ENCODE data around the gene NRG2.

The NRG2 gene

DNA sequence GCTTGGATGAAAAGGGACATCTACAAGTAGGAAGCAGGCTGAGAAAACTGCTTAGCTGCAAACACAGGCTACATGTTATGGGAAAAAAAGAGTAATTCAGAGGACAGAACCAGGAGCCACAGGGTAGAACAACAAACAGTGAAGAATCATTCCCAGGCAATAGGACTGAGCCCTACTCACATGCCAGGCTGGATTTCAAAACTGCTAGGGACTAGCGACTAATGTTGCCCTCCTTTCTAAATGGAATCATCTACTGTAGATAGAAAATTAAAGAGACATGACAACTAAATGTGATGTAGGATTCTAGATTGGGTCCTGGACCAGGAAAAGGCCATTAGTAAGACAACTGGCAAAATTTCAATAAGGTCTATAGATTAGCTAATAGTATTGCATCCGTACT lies 15.3 kb downstream of the NRG2 start:
- no peaks in the 10 kb centered on the region for H3K27me3 ChIP-seq (ENCODE audit: control insufficient read depth in 2 of 2, insufficient read depth in 2 of 2, low read length in 2 of 2)
- no peak overlapping the region for H3K9ac ChIP-seq (ENCODE audit: low read depth in 1 of 2, low read length in 2 of 2)
- H3K36me3 ChIP-seq (ENCODE audit: control insufficient read depth in 2 of 2, insufficient read depth in 2 of 2, low read length in 2 of 2): no peaks in the 10 kb centered on the region

DNA sequence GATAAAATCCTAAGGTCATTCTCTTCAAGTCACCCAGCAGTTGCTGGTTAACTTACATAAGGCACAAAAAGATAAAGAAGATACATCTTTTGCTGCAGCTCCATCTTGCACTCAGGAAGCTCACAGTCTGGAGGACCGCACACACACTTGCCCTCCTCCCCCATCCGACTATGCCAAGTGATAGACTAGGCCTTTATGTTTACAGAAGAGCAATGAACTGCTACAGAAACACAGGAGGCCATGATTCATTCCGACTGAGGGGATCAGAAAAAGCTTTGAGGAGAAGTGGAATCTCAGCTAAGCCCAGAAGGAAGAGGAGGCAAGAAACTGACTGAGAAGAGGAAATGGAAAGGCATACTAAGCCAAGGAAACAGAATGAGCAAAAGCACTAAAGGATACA lies 17.4 kb downstream of the NRG2 start:
- no peaks in the 10 kb centered on the region for H3K9me3 ChIP-seq (ENCODE audit: control insufficient read depth in 2 of 2, low read length in 2 of 2)
- no peaks in the 10 kb centered on the region for H3K36me3 ChIP-seq (ENCODE audit: control insufficient read depth in 2 of 2, insufficient read depth in 2 of 2, low read length in 2 of 2)
- H3K9ac ChIP-seq (ENCODE audit: low read depth in 1 of 2, low read length in 2 of 2): no peak overlapping the region
- no peaks in the 10 kb centered on the region for H3K4me1 ChIP-seq (ENCODE audit: control insufficient read depth in 2 of 2, insufficient read depth in 2 of 2, low read length in 2 of 2)
- H3K4me3 ChIP-seq (ENCODE audit: low read length in 2 of 2): no peak overlapping the region
- no peak overlapping the region for H3K27ac ChIP-seq (ENCODE audit: low read depth in 2 of 2, low read length in 2 of 2)
- H3K27me3 ChIP-seq (ENCODE audit: control insufficient read depth in 2 of 2, insufficient read depth in 2 of 2, low read length in 2 of 2): no peaks in the 10 kb centered on the region

More for the DNA sequence above, 15.3 kb downstream of the NRG2 start:
- Histone ChIP-seq H3K27ac (ENCODE audit: low read depth in 2 of 2, low read length in 2 of 2) (no peak overlapping the region), H3K4me3 (ENCODE audit: low read length in 2 of 2) (no peak overlapping the region), H3K9me3 (ENCODE audit: control insufficient read depth in 2 of 2, low read length in 2 of 2) (no peaks in the 10 kb centered on the region), H3K4me1 (ENCODE audit: control insufficient read depth in 2 of 2, insufficient read depth in 2 of 2, low read length in 2 of 2) (no peaks in the 10 kb centered on the region)

DNA sequence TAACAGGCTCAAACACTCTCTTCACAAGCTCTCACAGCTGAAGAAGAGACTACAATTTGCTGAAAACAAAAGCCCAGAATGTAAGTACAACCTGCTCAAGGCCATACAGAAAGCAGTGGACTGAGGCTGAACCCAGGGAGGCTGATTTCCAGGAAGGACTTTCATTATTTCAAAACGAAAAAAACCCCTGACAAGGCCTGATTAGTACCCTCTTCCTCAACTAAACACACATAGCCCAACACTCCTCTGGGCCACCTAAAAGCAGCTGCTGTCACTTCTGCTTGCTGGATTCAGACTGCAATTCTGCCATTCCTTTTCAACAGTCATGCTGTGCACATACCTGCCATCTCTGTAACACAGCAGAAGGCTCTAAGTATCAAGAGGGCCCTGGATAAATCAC lies 18.2 kb downstream of the NRG2 start:
- Histone ChIP-seq H3K27ac (ENCODE audit: low read depth in 2 of 2, low read length in 2 of 2) (no peak overlapping the region), H3K4me3 (ENCODE audit: low read length in 2 of 2) (no peak overlapping the region), H3K9ac (ENCODE audit: low read depth in 1 of 2, low read length in 2 of 2) (no peak overlapping the region), H3K36me3 (ENCODE audit: control insufficient read depth in 2 of 2, insufficient read depth in 2 of 2, low read length in 2 of 2) (no peaks in the 10 kb centered on the region), H3K4me1 (ENCODE audit: control insufficient read depth in 2 of 2, insufficient read depth in 2 of 2, low read length in 2 of 2) (no peaks in the 10 kb centered on the region), H3K9me3 (ENCODE audit: control insufficient read depth in 2 of 2, low read length in 2 of 2) (no peaks in the 10 kb centered on the region), H3K27me3 (ENCODE audit: control insufficient read depth in 2 of 2, insufficient read depth in 2 of 2, low read length in 2 of 2) (no peaks in the 10 kb centered on the region)

DNA sequence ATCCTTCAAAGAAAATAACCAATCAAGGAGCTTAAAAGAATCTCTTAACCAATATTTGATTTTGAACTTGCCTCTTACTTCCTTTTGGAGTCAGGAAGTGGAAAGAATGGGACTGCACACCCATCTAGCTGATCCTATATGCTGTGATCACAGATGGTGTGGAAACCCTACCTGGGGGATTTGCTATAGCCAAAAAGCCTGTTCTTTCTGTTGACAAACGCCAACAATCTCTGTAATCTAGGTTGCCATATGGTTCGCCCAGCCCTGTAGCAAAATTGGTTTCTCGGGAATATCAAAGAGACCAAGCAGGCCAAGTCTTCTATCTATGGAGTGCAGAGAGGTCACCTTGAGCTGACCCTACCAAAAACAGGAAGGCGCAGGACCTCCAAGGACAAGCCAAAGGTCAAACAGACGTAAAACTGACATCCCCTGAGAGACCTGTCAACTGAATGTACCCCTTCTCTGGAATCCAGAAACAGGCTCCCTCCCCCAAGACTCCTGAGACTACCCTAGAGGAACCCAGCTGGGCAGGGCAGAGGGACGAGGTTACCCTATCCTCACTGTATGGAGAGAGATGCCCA lies 19.4 kb downstream of the NRG2 start:
- H3K27ac ChIP-seq (ENCODE audit: low read depth in 2 of 2, low read length in 2 of 2): no peak overlapping the region
- no peaks in the 10 kb centered on the region for H3K4me1 ChIP-seq (ENCODE audit: control insufficient read depth in 2 of 2, insufficient read depth in 2 of 2, low read length in 2 of 2)
- no peaks in the 10 kb centered on the region for H3K27me3 ChIP-seq (ENCODE audit: control insufficient read depth in 2 of 2, insufficient read depth in 2 of 2, low read length in 2 of 2)
- no peak overlapping the region for H3K9ac ChIP-seq (ENCODE audit: low read depth in 1 of 2, low read length in 2 of 2)
- H3K9me3 ChIP-seq (ENCODE audit: control insufficient read depth in 2 of 2, low read length in 2 of 2): no peaks in the 10 kb centered on the region
- H3K36me3 ChIP-seq (ENCODE audit: control insufficient read depth in 2 of 2, insufficient read depth in 2 of 2, low read length in 2 of 2): no peaks in the 10 kb centered on the region
- H3K4me3 ChIP-seq (ENCODE audit: low read length in 2 of 2): no peak overlapping the region

DNA sequence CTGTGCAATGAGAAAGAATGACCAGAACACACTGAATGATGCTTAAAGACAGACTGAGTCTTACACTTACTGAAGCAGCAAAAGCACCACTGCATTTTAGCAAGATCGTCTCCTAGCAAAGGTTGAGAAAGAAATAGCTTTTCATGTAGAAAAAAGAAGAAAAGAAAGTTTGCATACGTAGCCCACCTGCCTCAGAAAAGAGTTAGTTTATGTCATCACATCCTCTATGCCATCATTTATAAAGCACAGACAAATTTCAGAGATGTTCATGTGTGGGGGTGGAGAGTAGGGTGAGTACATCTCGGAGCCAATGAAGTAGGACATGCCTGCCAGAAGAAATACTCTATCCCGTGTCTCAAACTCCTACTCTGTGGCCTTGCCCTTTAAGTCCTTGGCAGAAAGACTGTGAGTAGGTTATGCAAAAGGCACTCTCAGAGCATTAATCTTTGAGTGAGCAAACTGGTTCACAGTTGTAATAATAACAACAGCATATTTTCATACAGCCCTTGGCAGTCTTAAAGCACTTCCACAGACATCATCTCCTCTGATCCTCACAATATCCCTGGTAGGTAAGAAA lies 22.4 kb downstream of the NRG2 start:
- H3K9me3 ChIP-seq (ENCODE audit: control insufficient read depth in 2 of 2, low read length in 2 of 2): no peaks in the 10 kb centered on the region
- H3K27me3 ChIP-seq (ENCODE audit: control insufficient read depth in 2 of 2, insufficient read depth in 2 of 2, low read length in 2 of 2): peaks cover 0 to 2% of the 10 kb centered on the region in 2 donors
- no peak overlapping the region for H3K9ac ChIP-seq (ENCODE audit: low read depth in 1 of 2, low read length in 2 of 2)
- no peak overlapping the region for H3K27ac ChIP-seq (ENCODE audit: low read depth in 2 of 2, low read length in 2 of 2)
- H3K36me3 ChIP-seq (ENCODE audit: control insufficient read depth in 2 of 2, insufficient read depth in 2 of 2, low read length in 2 of 2): no peaks in the 10 kb centered on the region
- H3K4me3 ChIP-seq (ENCODE audit: low read length in 2 of 2): no peak overlapping the region
- no peaks in the 10 kb centered on the region for H3K4me1 ChIP-seq (ENCODE audit: control insufficient read depth in 2 of 2, insufficient read depth in 2 of 2, low read length in 2 of 2)

DNA sequence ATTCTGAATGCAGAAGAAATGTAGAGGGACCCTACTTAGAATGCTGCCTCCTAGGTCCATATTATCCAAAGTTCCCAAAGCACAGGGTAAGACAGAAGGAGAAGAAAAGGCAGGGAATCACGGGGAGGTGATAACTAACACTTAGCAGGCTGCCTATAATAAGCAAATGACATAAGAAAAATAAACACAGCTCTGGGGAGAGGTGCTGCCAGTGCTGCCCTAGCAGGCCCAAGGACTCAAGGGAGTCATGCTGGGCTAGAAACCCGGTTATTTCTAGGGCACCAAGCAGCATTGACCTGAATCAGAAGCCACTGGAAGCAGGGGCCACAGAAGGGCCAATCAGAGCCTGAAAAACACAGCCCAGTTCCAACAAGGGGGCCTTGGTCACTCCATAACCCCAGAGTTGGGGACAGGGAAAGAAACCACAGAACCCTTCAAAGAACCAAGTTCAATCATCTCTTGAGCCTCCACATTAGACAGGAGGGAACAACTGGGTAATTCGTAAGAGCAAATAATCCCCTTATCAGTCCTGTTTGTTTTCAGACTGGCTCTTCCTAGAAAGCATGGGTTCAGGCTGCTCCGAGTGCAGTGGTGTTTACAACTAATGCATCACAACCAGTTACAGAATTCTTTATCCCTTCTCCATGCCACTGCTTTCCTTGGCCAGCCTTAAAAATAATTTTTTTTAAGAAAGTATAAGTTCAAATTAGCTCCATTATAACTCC lies 24.0 kb downstream of the NRG2 start:
- Histone ChIP-seq H3K36me3 (ENCODE audit: control insufficient read depth in 2 of 2, insufficient read depth in 2 of 2, low read length in 2 of 2) (no peaks in the 10 kb centered on the region), H3K4me3 (ENCODE audit: low read length in 2 of 2) (no peak overlapping the region), H3K27me3 (ENCODE audit: control insufficient read depth in 2 of 2, insufficient read depth in 2 of 2, low read length in 2 of 2) (peaks cover 0 to 2% of the 10 kb centered on the region in 2 donors), H3K27ac (ENCODE audit: low read depth in 2 of 2, low read length in 2 of 2) (no peak overlapping the region), H3K9ac (ENCODE audit: low read depth in 1 of 2, low read length in 2 of 2) (no peak overlapping the region), H3K4me1 (ENCODE audit: control insufficient read depth in 2 of 2, insufficient read depth in 2 of 2, low read length in 2 of 2) (no peaks in the 10 kb centered on the region), H3K9me3 (ENCODE audit: control insufficient read depth in 2 of 2, low read length in 2 of 2) (no peaks in the 10 kb centered on the region)

DNA sequence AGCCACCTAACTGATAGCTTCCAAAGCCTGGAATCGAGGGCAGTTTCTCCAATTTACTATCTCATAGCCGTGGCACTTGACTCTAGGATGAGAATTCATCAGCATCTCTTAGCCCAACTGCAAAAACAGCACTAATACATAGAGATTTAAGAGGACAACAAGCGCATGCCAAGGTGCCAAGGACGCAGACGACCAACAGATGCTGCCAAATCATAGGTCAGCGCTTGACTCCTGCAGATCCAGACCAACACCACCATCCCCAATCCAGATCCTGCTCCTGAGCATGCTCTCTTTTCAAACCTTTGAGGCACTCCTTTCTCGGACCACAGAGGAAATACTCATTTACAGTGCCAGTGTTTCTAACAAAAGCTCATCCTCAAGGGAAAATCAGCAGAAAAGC lies 24.6 kb downstream of the NRG2 start:
- no peak overlapping the region for H3K4me3 ChIP-seq (ENCODE audit: low read length in 2 of 2)
- H3K27me3 ChIP-seq (ENCODE audit: control insufficient read depth in 2 of 2, insufficient read depth in 2 of 2, low read length in 2 of 2): peaks cover 0 to 2% of the 10 kb centered on the region in 2 donors
- H3K9me3 ChIP-seq (ENCODE audit: control insufficient read depth in 2 of 2, low read length in 2 of 2): no peaks in the 10 kb centered on the region
- no peaks in the 10 kb centered on the region for H3K36me3 ChIP-seq (ENCODE audit: control insufficient read depth in 2 of 2, insufficient read depth in 2 of 2, low read length in 2 of 2)
- H3K9ac ChIP-seq (ENCODE audit: low read depth in 1 of 2, low read length in 2 of 2): no peak overlapping the region
- no peak overlapping the region for H3K27ac ChIP-seq (ENCODE audit: low read depth in 2 of 2, low read length in 2 of 2)
- no peaks in the 10 kb centered on the region for H3K4me1 ChIP-seq (ENCODE audit: control insufficient read depth in 2 of 2, insufficient read depth in 2 of 2, low read length in 2 of 2)

DNA sequence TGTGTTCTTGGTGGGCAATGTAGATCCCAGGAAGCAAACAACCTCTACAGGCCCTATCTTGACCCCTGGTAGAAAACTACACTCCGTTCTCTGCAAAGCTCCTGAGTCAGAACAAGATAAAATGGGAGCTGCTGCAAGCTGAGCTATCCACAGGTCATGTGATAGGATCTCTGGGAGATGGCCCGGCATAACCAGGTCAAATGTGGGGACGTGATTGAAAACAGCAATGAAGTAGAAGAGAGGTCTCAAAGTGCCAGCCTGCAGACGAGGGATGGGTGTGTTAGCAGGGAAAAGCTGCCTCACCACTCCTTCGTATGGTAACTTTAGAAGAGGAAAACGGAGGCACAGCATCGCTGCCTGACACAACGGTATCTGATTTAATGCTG lies 25.0 kb downstream of the NRG2 start:
- Histone ChIP-seq H3K4me3 (ENCODE audit: low read length in 2 of 2) (no peak overlapping the region), H3K36me3 (ENCODE audit: control insufficient read depth in 2 of 2, insufficient read depth in 2 of 2, low read length in 2 of 2) (no peaks in the 10 kb centered on the region), H3K27me3 (ENCODE audit: control insufficient read depth in 2 of 2, insufficient read depth in 2 of 2, low read length in 2 of 2) (peaks cover 0 to 2% of the 10 kb centered on the region in 2 donors), H3K9ac (ENCODE audit: low read depth in 1 of 2, low read length in 2 of 2) (no peak overlapping the region), H3K4me1 (ENCODE audit: control insufficient read depth in 2 of 2, insufficient read depth in 2 of 2, low read length in 2 of 2) (no peaks in the 10 kb centered on the region), H3K27ac (ENCODE audit: low read depth in 2 of 2, low read length in 2 of 2) (no peak overlapping the region), H3K9me3 (ENCODE audit: control insufficient read depth in 2 of 2, low read length in 2 of 2) (no peaks in the 10 kb centered on the region)

DNA sequence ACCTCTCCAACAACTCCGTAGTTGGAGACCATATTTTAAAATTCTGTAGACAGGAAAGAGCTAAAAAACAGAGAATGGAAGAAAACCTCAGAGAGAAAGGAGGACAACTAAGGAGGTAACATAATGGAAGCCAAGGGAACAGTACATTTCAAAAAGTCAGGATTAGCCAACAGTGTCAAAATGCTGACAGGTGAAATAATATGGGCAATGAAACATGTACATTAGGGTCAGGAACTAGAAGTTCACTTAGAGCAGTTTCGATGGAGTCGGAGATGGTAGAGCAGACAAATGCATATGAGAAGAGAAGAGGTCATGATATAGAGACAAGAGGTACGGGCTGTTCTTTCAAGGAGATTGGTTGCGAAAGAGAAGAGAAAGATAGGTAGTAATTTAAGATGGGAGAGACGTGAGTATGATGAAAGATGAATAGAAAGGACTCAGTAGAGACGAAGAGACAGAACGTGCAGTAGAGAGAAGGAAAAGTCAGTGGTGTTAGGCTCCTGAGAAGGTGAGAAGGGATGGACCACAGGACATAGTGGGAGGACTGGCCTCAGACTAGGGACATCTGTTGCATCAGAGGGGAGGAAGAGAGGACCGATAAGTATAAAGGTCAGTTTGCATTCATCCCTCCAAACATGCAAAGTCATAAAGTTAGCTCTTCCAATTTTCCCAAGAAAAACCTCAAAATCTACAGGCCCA lies 25.6 kb downstream of the NRG2 start:
- H3K27me3 ChIP-seq (ENCODE audit: control insufficient read depth in 2 of 2, insufficient read depth in 2 of 2, low read length in 2 of 2): peaks cover 0 to 2% of the 10 kb centered on the region in 2 donors
- no peak overlapping the region for H3K27ac ChIP-seq (ENCODE audit: low read depth in 2 of 2, low read length in 2 of 2)
- H3K4me3 ChIP-seq (ENCODE audit: low read length in 2 of 2): no peak overlapping the region
- no peak overlapping the region for H3K9ac ChIP-seq (ENCODE audit: low read depth in 1 of 2, low read length in 2 of 2)
- H3K36me3 ChIP-seq (ENCODE audit: control insufficient read depth in 2 of 2, insufficient read depth in 2 of 2, low read length in 2 of 2): no peaks in the 10 kb centered on the region
- no peaks in the 10 kb centered on the region for H3K9me3 ChIP-seq (ENCODE audit: control insufficient read depth in 2 of 2, low read length in 2 of 2)
- H3K4me1 ChIP-seq (ENCODE audit: control insufficient read depth in 2 of 2, insufficient read depth in 2 of 2, low read length in 2 of 2): no peaks in the 10 kb centered on the region

DNA sequence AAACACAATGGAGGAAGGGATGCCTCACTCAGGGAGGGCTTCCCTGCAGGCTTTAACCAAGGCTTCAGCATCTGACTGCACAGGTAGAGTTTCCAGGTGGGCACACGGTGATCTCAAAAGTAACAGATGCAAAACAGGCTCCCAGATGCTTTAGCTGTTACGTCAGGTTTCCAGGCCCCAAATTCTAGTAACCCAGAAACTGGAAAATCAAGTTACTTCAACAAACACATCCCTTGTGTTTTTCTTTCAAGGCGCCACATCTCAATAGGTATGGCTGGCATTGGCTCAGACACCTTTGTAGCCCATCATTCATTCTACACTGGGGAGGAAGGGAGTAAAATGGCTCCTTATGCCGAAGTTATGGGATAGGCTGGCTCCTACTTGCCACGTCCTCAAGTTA lies 27.4 kb downstream of the NRG2 start:
- Histone ChIP-seq H3K9me3 (ENCODE audit: control insufficient read depth in 2 of 2, low read length in 2 of 2) (no peaks in the 10 kb centered on the region), H3K9ac (ENCODE audit: low read depth in 1 of 2, low read length in 2 of 2) (no peak overlapping the region), H3K36me3 (ENCODE audit: control insufficient read depth in 2 of 2, insufficient read depth in 2 of 2, low read length in 2 of 2) (no peaks in the 10 kb centered on the region), H3K27ac (ENCODE audit: low read depth in 2 of 2, low read length in 2 of 2) (no peak overlapping the region), H3K27me3 (ENCODE audit: control insufficient read depth in 2 of 2, insufficient read depth in 2 of 2, low read length in 2 of 2) (peaks cover 0 to 2% of the 10 kb centered on the region in 2 donors), H3K4me1 (ENCODE audit: control insufficient read depth in 2 of 2, insufficient read depth in 2 of 2, low read length in 2 of 2) (no peaks in the 10 kb centered on the region), H3K4me3 (ENCODE audit: low read length in 2 of 2) (no peak overlapping the region)
